Activated CD8-positive, alpha-beta T cell treated with anti-CD3 and anti-CD28 coated beads for 36 hours (primary cell): Measurements from ENCODE around the gene ADCY5. TPM values are rescaled to one million over a fixed set of nuclear protein-coding genes. Genes with fewer than 3 reads are reported as not detected.

Experiments
- ATAC-seq: fragments of 200-7000 bp; cut with Tn5 transposase; one replicate; pipeline ENCODE4 v1.10.0; 2021; ENCODE audit warnings: mild to moderate bottlenecking, moderate library complexity
- CTCF ChIA-PET: fragments of 350-600 bp; sonication (Branson Sonifier 250); formaldehyde crosslinking; loops from one replicate; lab custom pipeline; 2021; ENCODE audit warnings: antibody characterized with exemption; lab: Charles Lee
- POLR2A ChIA-PET: fragments of 350-600 bp; sonication (Branson Sonifier 250); formaldehyde crosslinking; loops from one replicate; lab custom pipeline; 2021; ENCODE audit warnings: antibody characterized with exemption; lab: Charles Lee
- DNase-seq: peaks from one replicate; pipeline ENCODE4 v3.0.0-alpha.2; 2020
- H3K27ac Mint-ChIP-seq: one replicate; pipeline ENCODE4 v1.8.0; 2021; ENCODE audit warnings: mild to moderate bottlenecking, mixed read lengths
- H3K27me3 Mint-ChIP-seq: one replicate; pipeline ENCODE4 v1.8.0; 2021; ENCODE audit warnings: mixed read lengths
- H3K36me3 Mint-ChIP-seq: one replicate; pipeline ENCODE4 v1.8.0; 2021; ENCODE audit warnings: low read depth, mixed read lengths
- H3K4me1 Mint-ChIP-seq: one replicate; pipeline ENCODE4 v1.8.0; 2021; ENCODE audit warnings: low read depth, mixed read lengths
- H3K4me3 Mint-ChIP-seq: one replicate; pipeline ENCODE4 v1.8.0; 2021; ENCODE audit warnings: mild to moderate bottlenecking, moderate library complexity, mixed read lengths
- H3K9me3 Mint-ChIP-seq: one replicate; pipeline ENCODE4 v1.8.0; 2021; ENCODE audit warnings: mixed read lengths
- intact Hi-C: fragments of 100-400 bp; cut with micrococcal nuclease; formaldehyde crosslinking; loops from one replicate; pipeline ENCODE4 v1.10.0; 2022
- total RNA-seq, 2 experiments: library from RNA; stranded (reverse); gene quantifications; one replicate each; pipeline ENCODE4 v1.2.3, GENCODE V29; 2021
- TF ChIP-seq, protein P1 (sequence below): fragments of 200-600 bp; IDR thresholded peaks from one replicate; pipeline ENCODE4 v1.8.0; 2022; ENCODE audit warnings: antibody characterized with exemption, mild to moderate bottlenecking

Gene ADCY5
- total RNA-seq, 2 experiments from 2014 or later: not detected

DNA sequence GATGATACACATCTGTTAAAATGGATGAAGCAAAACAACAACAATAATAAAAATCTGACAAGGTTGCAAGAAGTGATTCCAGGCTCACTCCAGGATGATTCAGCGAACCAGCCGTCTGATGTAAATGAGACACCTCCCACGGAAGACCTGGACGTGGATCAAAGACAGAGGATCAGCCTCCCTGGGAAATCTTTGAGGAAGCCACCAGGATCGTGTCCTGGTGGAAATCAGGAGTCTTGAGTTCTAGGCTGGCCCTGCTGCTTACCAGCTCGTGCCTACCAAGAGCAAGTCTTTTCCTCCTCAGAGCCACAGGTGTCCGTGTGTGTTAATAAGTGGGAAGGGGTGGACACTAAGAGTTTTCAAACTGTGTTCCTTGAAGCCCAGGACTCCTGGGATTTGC is 15.3 kb upstream of the ADCY5 start:
- H3K27ac Mint-ChIP-seq: no peak overlapping the region
- ChIA-PET POLR2A (interaction anchor here (0.6 kb wide), 1 partner anchor 16 kb away, joined by 3 read pairs; no protein-coding TSS in a partner anchor), CTCF (interaction anchor here (2.0 kb wide), 1 partner anchor 15 kb away, joined by 4 read pairs; the partner anchor contains the start of gene ADCY5)
- no peaks in the 10 kb centered on the region for H3K9me3 Mint-ChIP-seq
- peaks cover 2% of the 10 kb centered on the region for H3K27me3 Mint-ChIP-seq
- H3K4me3 Mint-ChIP-seq: no peak overlapping the region
- H3K4me1 Mint-ChIP-seq: no peaks in the 10 kb centered on the region
- no peaks in the 10 kb centered on the region for H3K36me3 Mint-ChIP-seq
- no peak for ATAC-seq
- intact Hi-C loops: no loop called here
- TF ChIP-seq, protein P1, sequence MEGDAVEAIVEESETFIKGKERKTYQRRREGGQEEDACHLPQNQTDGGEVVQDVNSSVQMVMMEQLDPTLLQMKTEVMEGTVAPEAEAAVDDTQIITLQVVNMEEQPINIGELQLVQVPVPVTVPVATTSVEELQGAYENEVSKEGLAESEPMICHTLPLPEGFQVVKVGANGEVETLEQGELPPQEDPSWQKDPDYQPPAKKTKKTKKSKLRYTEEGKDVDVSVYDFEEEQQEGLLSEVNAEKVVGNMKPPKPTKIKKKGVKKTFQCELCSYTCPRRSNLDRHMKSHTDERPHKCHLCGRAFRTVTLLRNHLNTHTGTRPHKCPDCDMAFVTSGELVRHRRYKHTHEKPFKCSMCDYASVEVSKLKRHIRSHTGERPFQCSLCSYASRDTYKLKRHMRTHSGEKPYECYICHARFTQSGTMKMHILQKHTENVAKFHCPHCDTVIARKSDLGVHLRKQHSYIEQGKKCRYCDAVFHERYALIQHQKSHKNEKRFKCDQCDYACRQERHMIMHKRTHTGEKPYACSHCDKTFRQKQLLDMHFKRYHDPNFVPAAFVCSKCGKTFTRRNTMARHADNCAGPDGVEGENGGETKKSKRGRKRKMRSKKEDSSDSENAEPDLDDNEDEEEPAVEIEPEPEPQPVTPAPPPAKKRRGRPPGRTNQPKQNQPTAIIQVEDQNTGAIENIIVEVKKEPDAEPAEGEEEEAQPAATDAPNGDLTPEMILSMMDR: no peak
- DNase-seq: no peak

DNA sequence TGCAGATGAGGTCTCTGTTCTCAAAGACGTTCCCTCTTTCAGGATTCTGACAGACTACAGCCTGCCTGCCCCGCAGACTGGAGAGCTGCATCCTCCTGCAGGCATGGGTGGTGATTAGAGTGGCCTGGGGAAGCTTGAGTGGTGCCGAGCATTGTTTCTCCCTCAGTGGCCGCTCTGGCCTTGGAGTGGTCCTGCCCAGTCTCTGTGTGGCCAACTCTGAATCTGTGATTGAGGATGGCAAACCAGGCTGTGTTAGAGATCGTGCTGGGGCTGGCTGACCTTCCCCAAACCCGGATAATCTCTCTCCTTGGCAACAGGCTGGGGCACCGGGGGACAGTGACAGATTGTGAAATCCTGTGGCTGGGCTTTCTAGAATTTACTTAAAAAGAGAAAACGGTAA is 11.0 kb upstream of the ADCY5 start:
- no peaks in the 10 kb centered on the region for H3K36me3 Mint-ChIP-seq
- H3K9me3 Mint-ChIP-seq: no peaks in the 10 kb centered on the region
- ChIA-PET POLR2A (interaction anchor here (0.6 kb wide), 1 partner anchor 9 kb away, joined by 3 read pairs; no protein-coding TSS in a partner anchor), CTCF (interaction anchor here (1.1 kb wide), 1 partner anchor 51 kb away, joined by 3 read pairs; no protein-coding TSS in a partner anchor)
- no peak overlapping the region for H3K4me3 Mint-ChIP-seq
- intact Hi-C loops: no loop called here
- DNase-seq (no peak), ATAC-seq (no peak)
- no peak overlapping the region for H3K27ac Mint-ChIP-seq
- H3K27me3 Mint-ChIP-seq: peaks cover 16% of the 10 kb centered on the region
- TF ChIP-seq, protein P1: no peak
- no peaks in the 10 kb centered on the region for H3K4me1 Mint-ChIP-seq

DNA sequence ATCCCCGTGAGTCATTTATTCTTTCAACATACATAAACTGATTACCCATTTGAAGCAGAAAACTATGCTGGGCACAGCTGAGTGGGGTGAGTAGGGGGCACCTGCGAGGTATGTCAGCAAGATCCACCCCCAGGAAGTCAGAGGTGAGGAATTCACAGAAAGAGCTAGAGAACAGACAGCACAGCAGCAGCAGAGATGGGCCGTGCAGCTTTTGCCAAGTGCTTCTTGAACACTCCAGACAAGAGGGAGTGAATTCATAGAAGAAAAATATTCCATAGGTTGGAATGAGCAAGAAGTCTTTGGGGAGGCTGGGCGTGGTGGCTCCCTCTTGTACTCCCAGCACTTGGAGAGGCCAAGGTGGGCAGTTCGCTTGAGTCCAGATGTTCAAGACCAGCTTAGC is 9.4 kb upstream of the ADCY5 start:
- intact Hi-C loops: no loop called here
- H3K27me3 Mint-ChIP-seq: peaks cover 18% of the 10 kb centered on the region
- no peak overlapping the region for H3K27ac Mint-ChIP-seq
- DNase-seq (no peak), ATAC-seq (no peak)
- ChIA-PET CTCF (interaction anchor here (0.8 to 2.0 kb wide), 2 partner anchors 10 to 31 kb away, joined by 3 to 4 read pairs; partner anchors contain the start of gene ADCY5), POLR2A (no interaction called here)
- TF ChIP-seq, protein P1: no peak
- no peaks in the 10 kb centered on the region for H3K4me1 Mint-ChIP-seq
- H3K4me3 Mint-ChIP-seq: no peak overlapping the region
- H3K36me3 Mint-ChIP-seq: no peaks in the 10 kb centered on the region
- H3K9me3 Mint-ChIP-seq: no peaks in the 10 kb centered on the region

DNA sequence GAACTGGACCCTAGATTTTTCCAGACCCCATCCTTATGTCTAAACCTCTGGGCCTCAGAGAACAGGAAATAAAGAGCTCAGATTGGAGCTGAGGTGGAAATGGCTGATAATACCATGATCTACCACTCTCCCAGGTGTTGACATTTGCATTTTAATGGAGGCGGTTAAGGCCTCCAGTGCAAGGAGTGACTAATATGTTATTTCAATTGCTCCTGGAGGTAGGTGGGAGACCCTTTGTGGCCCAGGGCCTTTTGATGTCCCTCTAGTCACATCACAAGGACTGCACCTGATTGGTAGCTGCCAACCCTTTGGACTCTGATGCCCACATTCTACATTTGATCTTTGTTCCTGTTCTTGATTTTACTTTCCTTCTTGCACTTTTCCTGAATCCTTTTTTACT is 9.0 kb upstream of the ADCY5 start:
- DNase-seq (no peak), ATAC-seq (no peak)
- intact Hi-C loops: no loop called here
- CTCF ChIA-PET: interaction anchor here (0.8 to 2.0 kb wide), 2 partner anchors 9 to 31 kb away, joined by 3 to 4 read pairs; partner anchors contain the start of gene ADCY5
- H3K4me1 Mint-ChIP-seq: no peaks in the 10 kb centered on the region
- no peak overlapping the region for H3K4me3 Mint-ChIP-seq
- POLR2A ChIA-PET: no interaction called here
- H3K27ac Mint-ChIP-seq: no peak overlapping the region
- H3K36me3 Mint-ChIP-seq: no peaks in the 10 kb centered on the region
- TF ChIP-seq, protein P1: no peak
- H3K27me3 Mint-ChIP-seq: peaks cover 18% of the 10 kb centered on the region
- H3K9me3 Mint-ChIP-seq: no peaks in the 10 kb centered on the region

DNA sequence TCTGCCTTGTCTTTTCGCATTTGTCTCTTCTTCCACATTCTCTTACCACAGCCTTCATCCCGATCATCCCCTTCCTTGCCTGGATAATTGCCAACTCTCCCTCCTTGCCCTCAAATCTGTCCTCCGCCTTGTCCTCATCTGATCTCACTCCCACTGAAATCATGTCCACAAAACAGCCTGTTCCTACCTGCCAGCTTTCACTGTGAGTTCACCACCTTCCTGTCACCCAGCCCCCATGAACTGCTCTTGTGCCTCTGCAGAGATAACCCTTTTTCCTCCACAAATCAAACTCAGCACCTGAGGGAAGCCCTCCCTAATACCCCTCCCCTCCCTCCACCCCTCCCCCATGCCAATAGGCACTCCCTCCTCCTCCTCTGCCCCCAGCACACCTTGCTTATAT is 4.8 kb upstream of the ADCY5 start:
- intact Hi-C loops: no loop called here
- H3K27me3 Mint-ChIP-seq: peaks cover 25% of the 10 kb centered on the region
- no peaks in the 10 kb centered on the region for H3K9me3 Mint-ChIP-seq
- ChIA-PET CTCF (interaction anchor here (1.5 kb wide), 1 partner anchor 105 kb away, joined by 4 read pairs; no protein-coding TSS in a partner anchor), POLR2A (interaction anchor here (0.8 kb wide), 1 partner anchor 17 kb away, joined by 3 read pairs; no protein-coding TSS in a partner anchor)
- H3K4me1 Mint-ChIP-seq: peaks cover 3% of the 10 kb centered on the region
- DNase-seq (no peak), ATAC-seq (no peak)
- TF ChIP-seq, protein P1: no peak
- no peak overlapping the region for H3K27ac Mint-ChIP-seq
- H3K4me3 Mint-ChIP-seq: no peak overlapping the region
- no peaks in the 10 kb centered on the region for H3K36me3 Mint-ChIP-seq
